GM18861 (cell line): ENCODE data around the gene ZNF214.
"Not testable (repeated sequence)": the region's sequence is repeated elsewhere in the genome, so short reads cannot be mapped to it uniquely, and the experiment has no call there.

ENCODE experiments used
- ATAC-seq: cut with Tn5 transposase; IDR thresholded peaks from one replicate; pipeline ENCODE4 v1.9.1; 2021; ENCODE audit not compliant: unreplicated experiment

Gene ZNF214

DNA sequence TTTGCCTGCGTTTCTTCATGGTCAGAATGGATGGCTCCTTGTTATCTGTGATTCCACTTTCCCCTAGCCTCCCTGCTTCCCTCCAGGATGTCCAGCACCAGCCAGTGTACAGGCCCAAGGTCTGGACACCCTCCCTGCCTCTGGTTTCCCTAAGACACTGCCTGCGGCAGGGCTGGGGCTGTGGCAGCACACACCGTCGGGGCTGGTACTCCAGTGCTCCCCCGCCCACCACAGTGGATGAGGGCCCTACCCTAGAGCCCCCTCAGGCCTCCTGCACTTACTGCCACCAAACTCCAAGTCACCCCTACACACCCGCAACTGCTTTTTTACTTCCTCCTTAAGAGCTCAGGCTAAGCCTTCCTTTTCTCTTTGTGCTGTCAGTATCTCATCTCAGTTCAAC lies 28.9 kb downstream of the ZNF214 start:
- no peak for ATAC-seq

DNA sequence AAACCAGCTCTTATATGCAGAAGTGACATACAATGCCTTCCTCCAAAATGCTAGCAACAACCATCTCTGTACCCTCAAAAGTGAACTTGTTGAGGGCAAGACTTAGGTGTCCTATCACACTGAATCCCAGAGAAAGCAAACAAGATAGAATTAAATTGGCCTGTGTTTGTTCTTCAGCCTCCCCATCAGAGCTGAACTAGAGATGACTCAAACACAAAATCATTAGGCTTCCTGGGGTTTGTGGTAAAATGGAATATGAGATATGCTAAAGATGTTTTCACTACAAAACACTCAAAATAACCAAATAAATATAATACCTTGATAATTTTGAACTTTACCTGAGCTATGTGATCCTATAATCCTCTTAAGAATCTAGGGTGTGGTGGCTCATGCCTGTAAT lies 31.6 kb downstream of the ZNF214 start:
- ATAC-seq: no peak

DNA sequence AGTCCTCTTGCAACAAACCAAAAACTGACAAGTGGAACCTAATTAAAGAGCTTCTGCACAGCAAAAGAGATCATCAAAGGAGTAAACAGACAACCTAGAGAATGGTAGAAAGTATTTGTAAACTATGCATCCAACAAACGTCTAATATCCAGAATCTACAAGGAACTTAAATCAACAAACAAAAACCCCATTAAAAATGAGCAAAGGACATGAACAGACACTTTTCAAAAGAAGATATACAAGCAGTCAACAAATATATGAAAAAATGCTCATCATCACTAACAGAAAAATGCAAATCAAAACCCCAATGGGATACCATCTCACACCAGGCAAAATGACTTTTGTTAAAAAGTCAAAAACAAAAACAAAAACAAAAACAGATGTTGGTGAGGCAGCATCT lies 33.7 kb downstream of the ZNF214 start:
- ATAC-seq: no peak

DNA sequence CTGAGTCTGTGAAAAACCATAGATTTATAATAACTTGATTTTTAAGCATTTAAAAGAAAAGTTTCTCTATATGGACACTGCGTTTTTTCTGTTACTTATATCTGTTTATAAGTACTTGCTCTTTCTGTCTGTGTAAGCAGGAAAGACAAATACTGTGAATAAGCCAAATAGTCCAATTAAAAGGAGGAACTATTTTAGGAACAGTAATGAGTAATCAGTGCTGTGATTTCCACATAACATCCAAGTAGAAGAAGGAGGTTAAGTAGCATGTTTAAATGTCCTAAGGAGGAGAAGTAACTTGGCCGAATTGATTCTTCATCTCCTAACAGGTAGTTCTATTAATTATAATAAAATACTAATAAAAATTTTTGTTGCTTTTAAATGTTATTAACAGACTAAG lies 40.8 kb downstream of the ZNF214 start:
- no peak for ATAC-seq

DNA sequence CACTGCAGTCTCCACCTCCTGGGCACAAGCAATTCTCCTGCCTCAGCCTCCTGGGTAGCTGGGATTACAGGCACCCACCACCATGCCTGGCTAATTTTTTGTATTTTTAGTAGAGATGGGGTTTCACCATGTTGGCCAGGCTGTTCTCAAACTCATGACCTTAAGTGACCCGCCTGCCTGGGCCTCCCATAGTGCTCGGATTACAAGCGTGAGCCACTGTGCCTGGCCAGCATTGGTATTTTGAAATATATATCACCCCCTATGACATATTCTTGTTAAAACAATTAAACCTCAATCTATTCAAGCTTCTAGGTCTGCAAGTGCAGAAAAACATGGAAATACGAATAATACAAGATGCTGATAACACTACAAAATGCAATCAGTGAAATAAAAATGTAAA lies 50.3 kb downstream of the ZNF214 start:
- not testable (repeated sequence) for ATAC-seq

DNA sequence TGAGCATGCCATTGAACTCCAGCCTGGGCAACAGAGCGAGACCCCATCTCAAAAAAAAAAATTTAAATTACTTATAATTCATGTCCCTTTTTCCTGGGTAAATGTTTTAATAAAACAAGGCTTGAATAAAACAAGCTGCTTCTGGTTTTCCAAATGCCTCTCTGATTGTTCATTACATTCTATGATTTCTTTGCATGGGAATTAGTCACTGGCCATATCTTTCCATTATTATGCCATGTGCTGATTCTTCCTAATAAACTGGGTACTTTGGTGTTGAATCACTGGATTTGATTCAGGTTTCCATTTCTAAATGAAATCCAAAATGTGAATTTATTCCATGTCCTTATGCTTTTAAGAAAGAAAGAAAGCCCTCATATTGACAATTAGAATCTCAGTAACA lies 51.3 kb downstream of the ZNF214 start:
- ATAC-seq: no peak

DNA sequence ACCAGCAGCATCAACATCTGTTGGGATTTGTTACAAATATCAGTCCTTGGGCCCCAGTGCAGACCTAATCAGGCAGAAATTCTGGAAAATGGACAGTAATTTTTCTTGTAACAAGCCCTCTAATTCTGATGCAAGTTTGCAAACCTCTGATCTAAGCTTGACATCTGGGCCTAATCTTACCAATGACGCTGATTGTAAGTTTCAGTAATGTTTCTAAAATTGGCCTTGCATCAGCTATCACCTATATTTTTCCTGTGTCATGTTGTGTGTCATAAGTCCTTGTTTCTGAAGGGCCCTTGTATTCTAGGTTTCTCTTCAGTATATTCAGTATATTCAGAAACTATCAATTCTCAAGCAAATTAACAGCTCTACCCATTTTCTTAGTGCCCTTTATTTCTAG lies 57.5 kb downstream of the ZNF214 start:
- ATAC-seq: no peak

DNA sequence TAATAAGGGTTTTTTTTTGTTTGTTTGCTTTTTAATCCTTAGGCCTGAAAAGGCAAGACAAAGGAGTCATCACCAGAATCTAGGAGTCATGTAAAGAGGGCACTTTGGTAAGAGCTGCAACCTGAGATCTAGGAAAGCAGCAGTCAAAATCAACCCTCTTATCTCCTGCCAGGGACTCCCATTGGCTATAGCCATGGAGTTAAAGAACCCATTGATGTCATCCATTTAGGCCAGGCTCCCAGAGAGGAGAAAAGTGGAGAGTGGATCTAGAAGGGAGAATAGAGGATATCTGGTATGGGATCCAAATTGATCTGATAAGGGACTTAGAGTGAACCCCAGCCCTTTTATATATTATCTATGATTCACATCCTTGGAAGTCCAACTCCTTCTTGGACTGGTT lies 58.0 kb downstream of the ZNF214 start:
- no peak for ATAC-seq

DNA sequence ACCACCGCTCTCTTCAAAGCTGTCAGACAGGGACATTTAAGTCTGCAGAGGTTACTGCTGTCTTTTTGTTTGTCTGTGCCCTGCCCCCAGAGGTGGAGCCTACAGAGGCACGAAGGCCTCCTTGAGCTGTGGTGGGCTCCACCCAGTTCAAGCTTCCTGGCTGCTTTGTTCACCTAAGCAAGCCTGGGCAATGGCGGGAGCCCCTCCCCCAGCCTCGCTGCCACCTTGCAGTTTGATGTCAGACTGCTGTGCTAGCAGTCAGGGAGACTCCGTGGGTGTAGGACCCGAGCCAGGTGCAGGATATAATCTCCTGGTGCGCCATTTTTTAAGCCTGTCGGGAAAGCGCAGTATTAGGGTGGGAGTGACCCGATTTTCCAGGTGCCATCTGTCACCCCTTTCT lies 65.9 kb downstream of the ZNF214 start:
- not testable (repeated sequence) for ATAC-seq
